Testis (tissue), 3 donors: Measurements from ENCODE around the gene SCNN1A. TPM values are rescaled to one million over a fixed set of nuclear protein-coding genes. Genes with fewer than 3 reads are reported as not detected.
A peak's percentile ranks its signal among the peaks of the same experiment; 100 is the strongest.

Experiments
- DNase-seq: peaks from one replicate; pipeline ENCODE4 v3.0.0-alpha.2; 2019
- H3K27ac ChIP-seq, 2 donors: fragments of 200-600 bp; sonication (generic); one replicate each; pipeline ENCODE4 v1.5.1; 2019
- H3K27me3 ChIP-seq: fragments of 200-600 bp; sonication (generic); one replicate; pipeline ENCODE4 v1.5.1; 2019
- H3K36me3 ChIP-seq: fragments of 200-600 bp; sonication (generic); one replicate; pipeline ENCODE4 v1.5.1; 2017; ENCODE audit warnings: low read depth; ENCODE audit errors: missing control alignments
- H3K4me1 ChIP-seq: fragments of 200-600 bp; sonication (generic); one replicate; pipeline ENCODE4 v1.5.1; 2019
- H3K4me3 ChIP-seq, 2 donors: fragments of 200-600 bp; sonication (generic); one replicate each; pipeline ENCODE4 v1.5.1; 2017 to 2019
- H3K9me3 ChIP-seq: fragments of 200-600 bp; sonication (generic); one replicate; pipeline ENCODE4 v1.5.1; 2017
- POLR2A ChIP-seq: fragments of 450-650 bp; IDR thresholded peaks from one replicate; pipeline ENCODE4 v1.6.1; 2017; ENCODE audit warnings: antibody characterized with exemption, mild to moderate bottlenecking, moderate library complexity
- WGBS, 2 donors: methylation state at CpG; one replicate each; pipeline ENCODE4 v1.1.5; 2018; 5-methylcytosine and 5-hydroxymethylcytosine counted together
- intact Hi-C: fragments of 100-400 bp; cut with DNase I; formaldehyde crosslinking; loops from one replicate; pipeline ENCODE4 v1.15.1; 2023; ENCODE audit warnings: low total_unique reads
- polyA plus RNA-seq: library from polyadenylated mRNA; stranded (reverse); fragments of 350-450 nt; fragmentation: Illumina TruSeq; extraction: RNeasy Lipid Tissue Mini Kit (QIAGEN cat#74804); gene quantifications from one replicate; pipeline ENCODE4 v1.2.3, GENCODE V29; 2014; ENCODE audit warnings: low read depth, low replicate concordance; ENCODE audit not compliant: insufficient read depth
- total RNA-seq, 2 donors: library from RNA; depleted of rRNA; stranded (reverse); fragments of >200 nt; gene quantifications; one replicate each; pipeline ENCODE4 v1.2.3, GENCODE V29; 2016
- TF ChIP-seq, protein P1 (sequence below), 3 experiments: fragments of 450-650 bp in 2 of 3; fragments of 200-600 bp in 1 of 3; sonication (generic) in 1 of 3; IDR thresholded peaks; one replicate each; pipeline ENCODE4 v1.5.1; 2016 to 2019; ENCODE audit warnings: antibody characterized with exemption in 3 of 3, mild to moderate bottlenecking in 2 of 3, moderate library complexity in 1 of 3

SCNN1A gene
- total and polyA plus RNA-seq, 3 donors from 2014 or later: 14.6 to 43.1 (median 22.7) TPM

- Histone ChIP-seq H3K9me3 (no peaks in the 10 kb centered on the region), H3K4me1 (peaks cover 38% of the 10 kb centered on the region), H3K27ac (peak overlapping the region; percentile 68 to 77), H3K36me3 (no peaks in the 10 kb centered on the region), H3K27me3 (no peaks in the 10 kb centered on the region), H3K4me3 (no peak overlapping the region)
- intact Hi-C loops: no loop called here
- 55 to 76% methylated on average over 10 of the region's 10 CpGs for WGBS, 2 donors
- DNase-seq: no peak
- no peak for TF ChIP-seq POLR2A
- TF ChIP-seq, protein P1, sequence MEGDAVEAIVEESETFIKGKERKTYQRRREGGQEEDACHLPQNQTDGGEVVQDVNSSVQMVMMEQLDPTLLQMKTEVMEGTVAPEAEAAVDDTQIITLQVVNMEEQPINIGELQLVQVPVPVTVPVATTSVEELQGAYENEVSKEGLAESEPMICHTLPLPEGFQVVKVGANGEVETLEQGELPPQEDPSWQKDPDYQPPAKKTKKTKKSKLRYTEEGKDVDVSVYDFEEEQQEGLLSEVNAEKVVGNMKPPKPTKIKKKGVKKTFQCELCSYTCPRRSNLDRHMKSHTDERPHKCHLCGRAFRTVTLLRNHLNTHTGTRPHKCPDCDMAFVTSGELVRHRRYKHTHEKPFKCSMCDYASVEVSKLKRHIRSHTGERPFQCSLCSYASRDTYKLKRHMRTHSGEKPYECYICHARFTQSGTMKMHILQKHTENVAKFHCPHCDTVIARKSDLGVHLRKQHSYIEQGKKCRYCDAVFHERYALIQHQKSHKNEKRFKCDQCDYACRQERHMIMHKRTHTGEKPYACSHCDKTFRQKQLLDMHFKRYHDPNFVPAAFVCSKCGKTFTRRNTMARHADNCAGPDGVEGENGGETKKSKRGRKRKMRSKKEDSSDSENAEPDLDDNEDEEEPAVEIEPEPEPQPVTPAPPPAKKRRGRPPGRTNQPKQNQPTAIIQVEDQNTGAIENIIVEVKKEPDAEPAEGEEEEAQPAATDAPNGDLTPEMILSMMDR (IDR thresholded peaks at IDR 0.05): no peak
These were observed 1.7 kb upstream of the SCNN1A start for GRCh38 chr12:6376870-6377666.

DNA sequence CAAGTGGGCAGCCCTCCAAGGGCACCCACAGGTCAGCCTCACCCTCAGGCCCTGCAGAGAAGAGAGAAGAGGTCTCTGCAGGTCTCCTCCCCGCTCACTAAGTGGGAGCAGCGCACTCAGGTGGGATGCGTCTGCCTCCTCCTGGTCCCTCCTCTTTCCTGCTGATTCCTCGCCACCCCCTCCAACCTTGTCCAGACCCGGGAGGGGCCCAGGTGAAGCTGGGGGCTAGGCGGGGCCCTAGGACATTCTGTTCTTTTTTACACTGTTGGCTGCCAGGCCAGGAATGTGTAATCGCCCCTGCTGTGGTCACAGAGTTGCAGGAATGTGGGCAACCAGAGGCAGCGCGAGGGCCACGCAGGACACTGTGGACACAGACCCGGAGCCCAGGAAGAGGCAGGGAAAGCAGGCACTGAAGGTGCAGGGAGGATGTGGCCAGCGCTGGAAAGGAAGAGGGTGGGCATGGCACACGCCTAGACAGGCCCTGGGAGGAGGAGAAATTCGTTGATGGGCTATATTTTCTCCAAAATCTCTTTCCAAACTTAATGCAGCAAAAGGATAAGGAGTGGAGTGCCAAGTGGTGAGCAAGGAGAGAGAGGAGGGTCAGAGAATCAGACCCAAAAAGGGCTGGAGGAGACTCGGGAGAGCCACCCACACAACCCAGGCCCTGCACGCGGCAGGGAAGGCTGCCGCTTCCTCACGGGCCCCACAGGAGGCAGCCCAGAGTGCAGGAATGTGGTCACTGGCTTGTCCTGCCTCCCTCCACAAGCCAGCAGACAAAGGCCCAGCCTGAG, 911 bp upstream of the SCNN1A start:
- H3K4me3 ChIP-seq: no peak overlapping the region
- intact Hi-C loops: no loop called here
- peak; percentile 75 for DNase-seq
- H3K27ac ChIP-seq: peak overlapping the region; percentile 68 to 77
- TF ChIP-seq POLR2A: no peak
- TF ChIP-seq, protein P1 (IDR thresholded peaks at IDR 0.05): peak in 1 of 3 experiments; percentile 27
- H3K9me3 ChIP-seq: no peaks in the 10 kb centered on the region
- 35% methylated on average over 15 to 19 of the region's 19 CpGs for WGBS, 2 donors
- H3K4me1 ChIP-seq: peaks cover 38% of the 10 kb centered on the region
- H3K36me3 ChIP-seq: no peaks in the 10 kb centered on the region
- no peaks in the 10 kb centered on the region for H3K27me3 ChIP-seq

DNA sequence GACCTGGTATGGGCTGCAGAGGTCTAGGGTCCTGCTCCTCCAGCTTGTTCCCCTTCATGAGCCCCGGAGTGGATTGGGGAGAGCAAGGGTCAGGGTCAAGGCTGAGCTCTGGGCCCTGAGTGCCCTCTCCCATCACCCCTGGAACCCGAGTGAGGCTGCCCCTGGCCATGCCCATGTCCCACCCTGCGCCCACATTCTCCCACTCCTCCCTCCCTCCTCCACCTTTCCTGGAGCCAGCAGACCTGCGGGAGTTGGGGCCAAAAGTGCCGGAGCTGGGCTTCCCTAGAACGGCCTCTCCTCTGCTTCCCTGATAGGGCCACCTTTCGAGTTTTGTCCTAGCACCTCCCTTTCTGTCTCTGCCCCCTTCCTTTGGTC, 590 bp downstream of the SCNN1A start:
- DNase-seq: no peak
- no peak overlapping the region for H3K4me3 ChIP-seq
- H3K36me3 ChIP-seq: no peaks in the 10 kb centered on the region
- H3K4me1 ChIP-seq: peaks cover 38% of the 10 kb centered on the region
- no peaks in the 10 kb centered on the region for H3K27me3 ChIP-seq
- TF ChIP-seq POLR2A: no peak
- TF ChIP-seq, protein P1 (IDR thresholded peaks at IDR 0.05): no peak
- 43 to 56% methylated on average over 7 of the region's 7 CpGs for WGBS, 2 donors
- intact Hi-C loops: no loop called here
- H3K27ac ChIP-seq: peak overlapping the region; percentile 68 to 77
- no peaks in the 10 kb centered on the region for H3K9me3 ChIP-seq

GRCh38 chr12:6374028-6374785, 1.2 kb downstream of the SCNN1A start:
- no peak for DNase-seq
- TF ChIP-seq POLR2A: no peak
- TF ChIP-seq, protein P1 (IDR thresholded peaks at IDR 0.05): no peak
- peak overlapping the region; percentile 68 to 77 for H3K27ac ChIP-seq
- peaks cover 38% of the 10 kb centered on the region for H3K4me1 ChIP-seq
- intact Hi-C loops: no loop called here
- no peaks in the 10 kb centered on the region for H3K36me3 ChIP-seq
- H3K4me3 ChIP-seq: no peak overlapping the region
- no peaks in the 10 kb centered on the region for H3K9me3 ChIP-seq
- WGBS, 2 donors: 90 to 93% methylated on average over 14 to 24 of the region's 24 CpGs
- H3K27me3 ChIP-seq: no peaks in the 10 kb centered on the region
